Transverse colon (tissue), 3 donors: ENCODE measurements around the gene GAB1.

Source experiments
- EP300 ChIP-seq: sonication (generic); formaldehyde crosslinking; IDR thresholded peaks from one replicate; pipeline ENCODE4 v1.6.1; 2017; ENCODE audit warnings: antibody characterized with exemption, low read depth
- POLR2A ChIP-seq: fragments of 450-650 bp; IDR thresholded peaks from one replicate; pipeline ENCODE4 v1.6.1; 2016; ENCODE audit warnings: antibody characterized with exemption, mild to moderate bottlenecking, moderate library complexity
- TF ChIP-seq, protein P1 (sequence below), 5 experiments: fragments of 200-600 bp in 3 of 5; fragments of 450-650 bp in 2 of 5; sonication (generic) in 3 of 5; IDR thresholded peaks; 1 replicate in 2 of 5; 2 replicates in 3 of 5; pipeline ENCODE4 v1.5.1; 2016 to 2017; ENCODE audit warnings: antibody characterized with exemption in 5 of 5, inconsistent platforms in 3 of 5, mild to moderate bottlenecking in 2 of 5, moderate library complexity in 1 of 5

DNA sequence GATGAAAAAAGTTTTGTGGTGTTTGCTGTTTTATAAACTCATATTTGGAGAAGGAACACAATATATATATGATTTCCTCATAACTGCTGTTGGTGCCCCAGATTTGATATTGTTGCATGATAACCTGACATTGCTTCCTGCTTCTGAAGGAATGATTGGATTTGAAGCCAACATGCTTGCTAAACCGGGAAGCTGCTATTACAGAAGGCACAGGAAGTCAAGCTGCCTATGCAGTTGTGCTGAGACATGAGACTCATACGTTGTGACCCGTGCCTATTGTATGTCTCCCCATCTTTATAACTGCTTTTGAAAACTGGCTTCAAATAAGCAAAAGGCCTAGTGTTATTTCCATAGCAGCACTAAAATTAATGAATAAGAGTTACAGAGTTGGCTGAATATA, 32.9 kb downstream of the GAB1 start:
- TF ChIP-seq POLR2A (no peak), EP300 (no peak)
- TF ChIP-seq, protein P1, sequence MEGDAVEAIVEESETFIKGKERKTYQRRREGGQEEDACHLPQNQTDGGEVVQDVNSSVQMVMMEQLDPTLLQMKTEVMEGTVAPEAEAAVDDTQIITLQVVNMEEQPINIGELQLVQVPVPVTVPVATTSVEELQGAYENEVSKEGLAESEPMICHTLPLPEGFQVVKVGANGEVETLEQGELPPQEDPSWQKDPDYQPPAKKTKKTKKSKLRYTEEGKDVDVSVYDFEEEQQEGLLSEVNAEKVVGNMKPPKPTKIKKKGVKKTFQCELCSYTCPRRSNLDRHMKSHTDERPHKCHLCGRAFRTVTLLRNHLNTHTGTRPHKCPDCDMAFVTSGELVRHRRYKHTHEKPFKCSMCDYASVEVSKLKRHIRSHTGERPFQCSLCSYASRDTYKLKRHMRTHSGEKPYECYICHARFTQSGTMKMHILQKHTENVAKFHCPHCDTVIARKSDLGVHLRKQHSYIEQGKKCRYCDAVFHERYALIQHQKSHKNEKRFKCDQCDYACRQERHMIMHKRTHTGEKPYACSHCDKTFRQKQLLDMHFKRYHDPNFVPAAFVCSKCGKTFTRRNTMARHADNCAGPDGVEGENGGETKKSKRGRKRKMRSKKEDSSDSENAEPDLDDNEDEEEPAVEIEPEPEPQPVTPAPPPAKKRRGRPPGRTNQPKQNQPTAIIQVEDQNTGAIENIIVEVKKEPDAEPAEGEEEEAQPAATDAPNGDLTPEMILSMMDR (IDR thresholded peaks at IDR 0.05) = no peak
